Epithelial cell of umbilical artery (primary cell): ENCODE data around the gene SPATA9. TPM values are rescaled to one million over a fixed set of nuclear protein-coding genes. Genes with fewer than 3 reads are reported as not detected.

Source experiments
- total RNA-seq: library from RNA; depleted of rRNA; stranded (reverse); fragments of >200 nt; gene quantifications from 2 replicates; pipeline ENCODE4 v1.2.3, GENCODE V29; 2014

Gene SPATA9
- total RNA-seq: under 0.01 TPM in 1 of 2 replicates, not detected in the other

GRCh38 chr5:95682891-95683290, at the start of gene SPATA9:
Gene SPATA9, minus strand, starts transcription at chr5:95682991. Its CDS starts 137 bp downstream, at chr5:95682854.

GRCh38 chr5:95730730-95731570, 48.2 kb upstream of the SPATA9 start, which contains the start of gene RHOBTB3:
Gene RHOBTB3, plus strand, starts transcription at chr5:95731336. Its CDS starts 347 bp downstream, at chr5:95731683.

GRCh38 chr5:95646569-95647431, 36.0 kb downstream of the SPATA9 start, which contains the start of gene RFESD:
Gene RFESD, plus strand, starts transcription at chr5:95646777. Its CDS starts 5,495 bp downstream, at chr5:95652272.

GRCh38 chr5:95620030-95620869, 62.5 kb downstream of the SPATA9 start, which contains the start of gene GPR150:
Gene GPR150, plus strand, starts transcription at chr5:95620087. Its CDS starts 189 bp downstream, at chr5:95620276.

Other genes with a start within 250 kb of the SPATA9 start
- gene SKIC3, start 128.0 kb downstream of the SPATA9 start, total RNA-seq: 123 and 134 TPM in 2 replicates
- gene ARSK, start 127.9 kb downstream of the SPATA9 start, total RNA-seq: 5.5 and 7.1 TPM in 2 replicates
- 0.30 and 0.32 TPM in 2 replicates for gene GPR150, start 62.9 kb downstream of the SPATA9 start, total RNA-seq
- gene RFESD, start 36.2 kb downstream of the SPATA9 start, total RNA-seq: 1.2 and 1.3 TPM in 2 replicates
- gene RHOBTB3, start 48.3 kb upstream of the SPATA9 start, total RNA-seq: 67.3 and 72.4 TPM in 2 replicates
- 9.7 and 19.6 TPM in 2 replicates for gene GLRX, start 139.7 kb upstream of the SPATA9 start, total RNA-seq